ACC112 (cell line): Measurements from ENCODE around the gene TALDO1.
A peak's percentile ranks its signal among the peaks of the same experiment; 100 is the strongest.

Source experiments
- H2AFZ ChIP-seq: fragments of 200-600 bp; sonication (generic); one replicate; pipeline ENCODE4 v1.6.0; 2017; ENCODE audit warnings: antibody characterized with exemption, low read length; ENCODE audit not compliant: unreplicated experiment
- H3K27ac ChIP-seq: fragments of 200-600 bp; sonication (generic); 2 replicates; pipeline ENCODE4 v1.5.1; 2014; ENCODE audit warnings: low read depth, mild to moderate bottlenecking, antibody characterized with exemption, low read length, moderate library complexity
- H3K27me3 ChIP-seq: fragments of 200-600 bp; sonication (generic); 2 replicates; pipeline ENCODE4 v1.6.1; 2014; ENCODE audit warnings: mild to moderate bottlenecking, antibody characterized with exemption, low read length, moderate library complexity, mixed read lengths; ENCODE audit not compliant: insufficient read depth
- H3K36me3 ChIP-seq: fragments of 200-600 bp; sonication (generic); 2 replicates; pipeline ENCODE4 v1.6.1; 2016; ENCODE audit warnings: mild to moderate bottlenecking, antibody characterized with exemption, low read length, moderate library complexity, mixed read lengths; ENCODE audit not compliant: insufficient read depth
- H3K4me1 ChIP-seq: fragments of 200-600 bp; sonication (generic); one replicate; pipeline ENCODE4 v1.6.1; 2016; ENCODE audit warnings: low read length, mixed read lengths; ENCODE audit not compliant: insufficient read depth, unreplicated experiment, control insufficient read depth
- H3K4me3 ChIP-seq: fragments of 200-600 bp; sonication (generic); 2 replicates; pipeline ENCODE4 v1.5.1; 2014; ENCODE audit warnings: mild to moderate bottlenecking, low read depth, low read length
- H3K79me2 ChIP-seq: fragments of 200-600 bp; sonication (generic); one replicate; pipeline ENCODE4 v1.6.0; 2016; ENCODE audit warnings: low read length; ENCODE audit not compliant: control insufficient read depth, unreplicated experiment, insufficient read depth

The TALDO1 gene

DNA sequence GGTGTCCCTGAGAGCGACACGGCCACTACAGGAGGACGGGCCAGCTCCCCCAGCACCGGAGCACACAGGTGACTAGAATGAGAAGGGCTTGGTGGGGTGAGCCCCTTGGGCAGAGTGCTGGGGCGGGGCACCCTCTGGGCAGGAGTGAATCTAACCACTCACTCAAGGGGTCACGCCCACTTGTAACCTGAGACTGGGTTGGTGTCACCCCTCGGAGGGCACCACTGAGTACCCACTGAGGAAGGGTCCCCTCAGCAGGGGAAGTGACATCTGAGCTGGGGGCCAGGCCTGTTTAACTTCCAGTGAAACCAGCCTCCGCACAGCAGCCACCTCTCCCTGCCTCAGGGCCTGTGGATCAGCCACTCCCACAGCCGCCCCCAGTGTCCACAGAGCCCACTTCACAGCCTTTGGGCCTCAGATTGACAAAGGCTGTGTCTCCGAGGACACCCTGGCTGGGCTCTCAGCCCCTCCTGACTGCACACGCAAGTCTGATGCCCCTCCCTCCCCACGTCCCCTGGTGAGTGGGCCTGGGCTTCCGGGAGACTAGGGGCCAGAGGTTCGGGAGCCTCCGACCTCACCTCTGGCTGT, 24.4 kb downstream of the TALDO1 start:
- H3K36me3 ChIP-seq: peaks cover 11% of the 10 kb centered on the region; the same call in 1 of the 2 replicates
- peaks cover 12% of the 10 kb centered on the region for H3K4me1 ChIP-seq
- H2AFZ ChIP-seq: no peak overlapping the region
- H3K27me3 ChIP-seq: no peaks in the 10 kb centered on the region
- H3K27ac ChIP-seq: no peak overlapping the region
- peaks cover 57% of the 10 kb centered on the region for H3K79me2 ChIP-seq
- H3K4me3 ChIP-seq: no peak overlapping the region

DNA sequence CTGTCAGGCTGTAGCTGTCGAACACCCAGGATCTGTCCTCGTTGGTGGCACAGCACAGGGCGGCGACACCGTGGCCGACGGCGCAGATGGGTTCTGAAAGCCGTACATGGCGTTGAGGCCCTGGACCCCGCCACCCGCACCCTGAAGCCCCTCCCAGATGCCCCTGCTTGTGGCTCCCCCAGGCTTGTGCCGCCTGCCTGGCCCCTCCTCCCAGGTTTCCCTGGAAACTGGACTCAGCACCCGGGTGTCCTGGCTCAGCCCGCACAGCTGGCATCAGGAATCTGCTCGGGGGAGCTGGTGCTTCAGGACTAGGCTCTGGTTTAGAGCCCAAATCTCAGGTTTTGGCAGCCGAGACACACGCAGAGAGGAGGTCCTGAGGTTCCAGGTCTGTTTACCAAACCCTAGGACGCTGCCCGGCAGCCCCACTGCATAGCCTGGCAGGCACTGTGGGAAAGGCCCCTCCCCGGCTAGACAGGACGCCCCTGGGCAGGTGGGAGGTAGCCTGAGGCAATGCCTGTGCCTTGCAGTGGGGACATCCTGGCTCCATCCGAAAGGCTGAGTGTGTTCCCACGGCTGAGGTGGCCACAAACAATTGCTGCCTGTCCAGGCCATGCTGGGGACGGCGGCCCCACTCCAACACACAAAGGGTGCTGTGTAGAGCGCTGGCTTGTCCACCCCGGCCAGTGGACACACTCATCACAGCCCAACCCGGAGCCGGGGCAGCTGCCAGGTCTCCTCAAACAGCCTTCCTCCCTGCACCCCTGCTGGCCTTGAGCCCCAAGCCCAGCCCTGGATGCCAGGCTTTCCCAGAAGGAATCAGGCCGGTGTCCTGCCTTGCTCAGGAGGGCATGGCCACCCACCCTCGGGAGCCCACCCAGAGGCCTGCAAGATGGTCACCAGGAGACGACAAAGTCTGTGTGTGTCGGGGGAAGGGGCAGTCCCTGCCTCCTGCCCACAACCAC, 25.4 kb downstream of the TALDO1 start:
- Histone ChIP-seq H2AFZ (no peak overlapping the region), H3K4me3 (no peak overlapping the region), H3K36me3 (peaks cover 11% of the 10 kb centered on the region; the same call in 1 of the 2 replicates), H3K27me3 (no peaks in the 10 kb centered on the region), H3K27ac (no peak overlapping the region), H3K4me1 (peaks cover 12% of the 10 kb centered on the region), H3K79me2 (peaks cover 61% of the 10 kb centered on the region)

DNA sequence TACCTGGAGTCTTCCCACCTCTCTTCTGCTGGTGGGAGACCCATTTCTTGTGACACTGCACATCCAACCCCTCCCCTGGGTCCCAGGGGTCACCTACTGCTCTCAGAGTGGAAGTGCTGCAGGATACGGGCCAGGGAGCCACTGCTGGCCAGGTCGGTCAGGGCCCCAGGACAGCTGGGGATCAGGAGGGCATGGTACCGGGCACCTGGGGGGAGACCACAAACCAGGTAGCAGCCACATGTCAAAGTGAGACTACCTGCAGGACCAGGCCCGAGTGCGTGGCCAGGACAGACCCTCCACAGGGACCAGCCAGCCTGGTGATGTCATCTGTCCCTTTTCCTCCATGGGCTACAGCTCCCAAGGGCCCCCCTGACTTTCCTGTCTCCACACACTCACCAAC, 26.2 kb downstream of the TALDO1 start:
- Histone ChIP-seq H3K36me3 (peaks cover 11% of the 10 kb centered on the region; the same call in 1 of the 2 replicates), H3K79me2 (peaks cover 68% of the 10 kb centered on the region), H3K27ac (no peak overlapping the region), H2AFZ (no peak overlapping the region), H3K27me3 (no peaks in the 10 kb centered on the region), H3K4me3 (no peak overlapping the region), H3K4me1 (peaks cover 17% of the 10 kb centered on the region)

DNA sequence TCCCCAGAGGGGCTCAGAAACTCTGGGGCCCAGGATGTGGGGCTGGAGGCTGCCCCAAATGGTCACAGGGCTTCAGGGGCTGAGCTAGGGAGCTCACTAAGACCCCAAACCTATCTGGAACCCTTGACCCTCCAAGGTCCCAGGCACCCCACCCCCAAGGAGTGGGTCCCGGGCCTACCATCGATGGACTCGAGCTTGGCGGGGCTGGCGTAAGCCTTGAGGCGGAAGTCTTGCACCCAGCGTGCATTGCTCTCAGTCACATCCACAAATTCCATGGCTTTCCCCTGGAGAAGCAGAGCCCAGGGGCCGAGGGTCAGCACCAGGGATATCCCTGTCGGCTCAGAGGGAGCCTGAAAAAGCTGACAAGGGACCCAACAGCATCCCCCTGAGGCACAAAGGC, 26.6 kb downstream of the TALDO1 start:
- Histone ChIP-seq H3K4me3 (no peak overlapping the region), H3K27me3 (no peaks in the 10 kb centered on the region), H3K79me2 (peaks cover 71% of the 10 kb centered on the region), H3K36me3 (peaks cover 11% of the 10 kb centered on the region; the same call in 1 of the 2 replicates), H3K27ac (no peak overlapping the region), H2AFZ (no peak overlapping the region), H3K4me1 (peaks cover 20% of the 10 kb centered on the region)

DNA sequence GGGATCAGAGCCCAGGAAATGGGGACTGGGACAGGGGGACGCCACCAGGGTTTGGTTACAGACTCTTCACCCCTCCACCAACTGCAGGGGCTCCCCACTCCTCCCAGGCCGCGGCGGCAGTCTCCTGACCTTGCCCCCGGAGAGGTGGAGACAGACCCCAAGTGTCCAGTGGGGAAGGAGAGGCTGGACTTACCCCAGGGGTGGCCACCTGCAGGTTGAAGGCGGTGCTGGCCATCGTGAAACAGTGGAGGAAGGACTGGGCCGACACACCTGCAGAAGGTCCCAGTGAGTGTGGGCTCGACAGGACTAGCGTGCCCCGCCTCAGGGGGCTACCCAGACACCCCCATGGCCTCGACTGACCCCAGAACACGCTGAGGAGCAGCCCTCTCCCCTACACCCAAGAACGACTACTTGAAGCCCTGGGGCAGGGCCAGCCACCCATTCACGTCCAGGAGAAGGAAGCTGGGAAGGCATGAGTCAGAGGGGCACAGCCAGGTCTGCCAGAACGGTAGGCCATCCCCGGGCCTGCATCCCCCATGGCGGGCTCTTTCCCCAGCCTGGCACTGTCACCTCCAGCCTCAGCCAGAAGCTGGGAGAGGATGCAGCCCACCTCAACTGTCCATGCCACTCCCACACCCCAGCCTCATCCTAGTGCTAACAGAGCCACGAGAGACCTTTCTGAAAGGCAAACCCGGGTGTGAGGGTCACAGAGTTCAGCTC, 27.8 kb downstream of the TALDO1 start:
- Histone ChIP-seq H3K79me2 (peaks cover 78% of the 10 kb centered on the region), H3K36me3 (peaks cover 7% of the 10 kb centered on the region; the same call in 1 of the 2 replicates), H2AFZ (no peak overlapping the region), H3K27ac (0 out of 2 replicates have a peak overlapping the region, but pooled peaks have one; percentile 23), H3K4me1 (peaks cover 22% of the 10 kb centered on the region), H3K27me3 (no peaks in the 10 kb centered on the region), H3K4me3 (peak overlapping the region; percentile 100)

DNA sequence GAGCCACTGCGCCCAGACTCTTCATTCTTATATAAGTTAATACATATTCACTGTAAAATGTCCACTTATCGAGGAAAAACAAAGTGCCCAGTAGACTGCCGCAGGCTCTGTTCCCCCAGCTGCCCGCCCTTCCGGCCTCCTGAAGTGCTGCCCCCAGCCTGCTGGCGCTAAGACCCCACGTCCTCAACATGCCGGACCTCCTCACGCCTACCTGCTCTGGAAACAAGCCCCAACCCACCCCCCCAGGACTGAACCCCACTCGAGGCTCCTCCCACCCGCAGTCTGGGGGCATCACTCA, 28.9 kb downstream of the TALDO1 start:
- Histone ChIP-seq H3K27ac (peak overlapping the region; percentile 47; the same call in 1 of the 2 replicates), H3K27me3 (no peaks in the 10 kb centered on the region), H3K36me3 (no peaks in the 10 kb centered on the region; the same call in 1 of the 2 replicates), H3K79me2 (peaks cover 69% of the 10 kb centered on the region), H3K4me3 (peak overlapping the region; percentile 100), H2AFZ (no peak overlapping the region), H3K4me1 (peaks cover 22% of the 10 kb centered on the region)

DNA sequence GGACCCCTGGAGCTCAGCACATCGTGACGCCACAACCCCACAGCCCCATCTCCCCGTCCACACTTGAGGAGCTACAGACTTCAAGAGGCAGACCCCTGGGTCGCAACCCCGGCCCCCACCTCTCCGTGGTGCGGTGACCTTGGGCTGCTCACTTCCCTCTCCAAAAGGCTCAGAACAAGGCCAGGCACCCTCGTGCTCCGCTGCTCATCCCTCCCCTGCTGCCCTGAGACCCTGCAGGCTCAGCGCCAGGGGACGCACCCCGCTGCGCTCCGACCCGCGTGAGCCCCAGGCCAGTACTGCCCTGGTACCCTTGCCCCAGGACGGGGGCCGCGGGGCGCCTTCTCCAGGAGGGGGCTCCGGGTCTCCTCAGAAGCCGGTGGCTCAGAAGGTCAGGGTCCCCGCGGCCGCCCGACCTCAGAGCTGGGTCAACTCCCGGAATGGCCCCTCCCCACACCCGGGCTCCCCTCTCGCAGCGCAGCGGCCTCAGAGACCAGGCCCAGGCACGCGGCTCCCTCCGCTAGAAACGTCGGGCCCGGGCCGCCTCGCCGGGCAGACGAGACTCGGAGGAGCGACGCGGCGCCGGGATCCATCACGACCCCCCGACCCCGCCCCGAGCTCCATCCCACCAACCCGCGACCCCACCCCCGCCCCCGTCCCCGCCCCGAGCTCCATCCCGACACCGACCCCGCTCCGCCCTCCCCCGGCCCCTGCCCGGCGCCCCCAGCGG, 29.5 kb downstream of the TALDO1 start:
- Histone ChIP-seq H3K4me3 (peak overlapping the region; percentile 100), H3K4me1 (peaks cover 22% of the 10 kb centered on the region), H3K79me2 (peaks cover 65% of the 10 kb centered on the region), H3K36me3 (no peaks in the 10 kb centered on the region; the same call in 1 of the 2 replicates), H3K27ac (peak overlapping the region; percentile 75), H3K27me3 (no peaks in the 10 kb centered on the region), H2AFZ (no peak overlapping the region)

- H2AFZ ChIP-seq: peak within 1 kb of the TSS; percentile 68
- H3K4me3 ChIP-seq: peak within 1 kb of the TSS; percentile 100
- H3K79me2 ChIP-seq: peaks cover 64% of the 10 kb centered on the region
- no peaks in the 10 kb centered on the region; the same call in 1 of the 2 replicates for H3K36me3 ChIP-seq
- H3K4me1 ChIP-seq: peaks cover 22% of the 10 kb centered on the region
- H3K27ac ChIP-seq: peak within 1 kb of the TSS; percentile 75
- no peaks in the 10 kb centered on the region for H3K27me3 ChIP-seq
Observed at GRCh38 chr11:777288-778255, 30.3 kb downstream of the TALDO1 start, which contains the start of gene GATD1. GATD1 (minus strand) TSS chr11:777487; CDS start chr11:777462, 25 bp downstream.
